Measurements from ENCODE around the gene PIGA.
"Not testable (repeated sequence)": the region's sequence is repeated elsewhere in the genome, so short reads cannot be mapped to it uniquely, and the experiment has no call there.

Gene PIGA

DNA sequence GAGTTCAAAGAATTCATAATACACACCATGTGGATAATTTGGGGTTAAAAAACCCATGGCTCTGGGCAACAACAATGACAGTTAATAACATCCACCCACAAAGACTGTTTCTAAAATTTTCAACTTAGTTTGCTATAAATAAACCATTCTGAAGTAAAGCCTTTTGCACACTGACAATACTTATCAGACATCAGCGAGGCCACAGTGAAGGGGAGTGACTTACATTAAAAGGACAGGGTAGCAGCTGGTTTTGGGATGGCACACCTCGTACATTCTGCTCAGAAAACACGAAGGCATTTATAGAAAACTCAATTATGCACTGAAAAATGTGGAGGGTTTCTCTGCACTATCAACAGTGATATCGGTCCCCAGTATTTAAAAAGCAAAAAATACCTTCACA, 15.0 kb downstream of the PIGA start:
- no peak for DNase-seq (ENCODE audit: low spot score)

DNA sequence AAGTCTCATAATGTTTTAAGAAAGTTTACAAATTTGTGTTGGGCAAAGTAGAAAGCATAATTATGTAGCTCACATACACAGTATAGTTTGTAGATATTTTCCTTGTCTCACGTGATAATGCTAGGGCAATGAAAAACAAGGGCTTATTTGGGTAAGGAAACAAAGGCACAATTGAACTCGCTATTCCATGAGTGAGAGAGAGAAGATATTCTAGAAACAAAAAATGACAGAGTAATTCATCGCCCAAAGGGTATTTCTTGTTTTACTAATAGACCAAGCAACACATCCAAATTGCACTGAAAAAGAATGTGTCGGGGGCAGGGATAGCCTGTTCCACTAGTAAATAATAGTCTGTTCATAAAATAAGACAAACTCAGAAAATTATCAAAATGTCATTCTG, 16.2 kb downstream of the PIGA start:
- no peak for DNase-seq (ENCODE audit: low spot score)

DNA sequence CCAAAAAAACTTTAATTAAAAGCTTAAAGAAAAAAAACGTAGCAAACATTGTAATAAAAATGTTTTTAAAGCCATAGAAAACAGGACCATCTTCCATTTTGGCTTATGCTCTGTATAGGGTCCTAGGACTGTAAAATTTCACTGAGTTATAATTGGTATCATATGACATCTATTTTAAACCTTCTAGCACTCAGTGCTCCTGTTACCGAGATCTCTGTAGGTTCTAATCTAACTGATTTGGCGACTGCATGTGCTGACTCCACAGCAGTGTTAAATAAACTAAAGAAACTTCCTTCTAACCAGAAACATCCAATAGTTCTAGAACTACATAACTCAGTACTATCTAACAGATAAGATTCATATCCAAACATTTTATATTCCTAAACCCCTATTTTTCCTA, 19.8 kb downstream of the PIGA start, which contains the start of gene ASB11:
ASB11 (minus strand) TSS at position 132 of the 400 bp plus-strand sequence; CDS start at position 97, 35 bp downstream.
- DNase-seq (ENCODE audit: low spot score): no peak

DNA sequence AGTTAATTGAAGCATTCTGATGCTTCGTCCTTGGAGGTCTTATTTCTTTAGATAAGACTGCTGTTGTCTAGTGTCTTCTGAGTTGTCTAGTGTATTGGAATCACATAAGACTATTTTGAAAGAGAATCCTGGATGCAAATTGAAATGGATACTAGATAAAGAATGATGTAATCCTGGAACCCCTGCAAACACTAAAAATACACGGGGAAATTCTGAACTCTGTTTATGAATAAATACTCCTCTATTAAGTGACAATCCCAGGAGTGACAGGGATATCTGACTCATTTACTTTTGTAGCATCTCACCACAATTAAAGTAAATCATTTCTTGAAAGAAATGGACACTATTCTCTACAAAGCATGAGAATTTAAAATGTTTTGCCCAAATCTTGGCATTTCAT, 20.9 kb downstream of the PIGA start:
- no peak for DNase-seq (ENCODE audit: low spot score)

DNA sequence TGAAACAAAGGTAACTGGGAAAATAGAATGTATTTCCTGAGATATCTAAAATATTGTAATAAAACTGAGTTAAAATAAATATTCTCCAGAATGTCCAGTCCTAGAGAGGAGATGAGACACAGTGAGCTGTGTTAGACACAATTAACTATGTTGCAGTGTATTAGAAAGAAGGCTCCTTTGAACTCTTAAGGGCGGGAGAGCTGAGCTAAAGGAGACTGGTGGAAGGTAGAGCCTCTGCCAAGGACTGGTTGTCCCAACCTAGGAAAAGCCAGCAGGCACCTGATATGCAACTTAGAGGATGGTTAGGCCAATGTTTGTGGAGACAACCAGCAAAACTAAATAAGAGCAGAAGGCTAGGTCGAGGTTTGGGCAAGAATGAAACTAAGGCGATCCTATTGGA, 24.2 kb downstream of the PIGA start:
- DNase-seq (ENCODE audit: low spot score): no peak

DNA sequence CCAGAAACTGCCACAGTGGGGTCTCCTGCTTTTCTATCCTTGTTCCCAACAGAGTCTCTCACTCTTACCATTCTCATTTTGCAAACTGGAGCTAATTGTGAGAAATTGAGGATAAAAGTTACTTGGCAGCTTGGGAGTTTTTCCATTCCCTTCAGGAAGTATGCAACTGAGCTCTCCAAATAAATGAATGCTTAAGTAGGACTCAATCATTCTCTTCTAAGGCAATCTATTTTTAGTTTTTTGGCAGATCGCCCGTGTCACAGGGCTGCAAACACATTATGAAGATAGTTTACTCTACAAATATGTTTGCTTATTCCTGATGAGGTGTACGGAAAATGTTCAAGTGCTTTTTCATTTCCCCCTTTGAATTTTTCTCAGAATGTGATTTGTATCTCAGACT, 25.2 kb downstream of the PIGA start:
- peak; percentile 29 for DNase-seq (ENCODE audit: low spot score)

DNA sequence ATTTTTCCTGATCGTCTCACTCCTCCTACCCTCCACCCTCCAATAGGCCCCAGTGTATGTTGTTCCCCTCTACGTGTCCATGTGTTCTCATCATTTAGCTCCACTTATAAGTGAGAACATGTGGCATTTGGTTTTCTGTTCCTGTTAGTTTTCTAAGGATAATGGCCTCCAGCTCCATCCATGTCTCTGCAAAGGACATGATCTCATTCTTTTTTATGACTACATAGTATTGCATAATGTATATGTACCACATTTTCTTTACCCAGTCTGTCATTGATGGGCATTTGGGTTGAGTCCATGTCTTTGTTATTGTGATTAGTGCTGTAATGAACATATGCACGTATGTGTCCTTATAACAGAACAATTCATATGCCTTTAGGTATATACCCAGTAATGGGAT, 29.4 kb downstream of the PIGA start:
- not testable (repeated sequence) for DNase-seq (ENCODE audit: low spot score)

DNA sequence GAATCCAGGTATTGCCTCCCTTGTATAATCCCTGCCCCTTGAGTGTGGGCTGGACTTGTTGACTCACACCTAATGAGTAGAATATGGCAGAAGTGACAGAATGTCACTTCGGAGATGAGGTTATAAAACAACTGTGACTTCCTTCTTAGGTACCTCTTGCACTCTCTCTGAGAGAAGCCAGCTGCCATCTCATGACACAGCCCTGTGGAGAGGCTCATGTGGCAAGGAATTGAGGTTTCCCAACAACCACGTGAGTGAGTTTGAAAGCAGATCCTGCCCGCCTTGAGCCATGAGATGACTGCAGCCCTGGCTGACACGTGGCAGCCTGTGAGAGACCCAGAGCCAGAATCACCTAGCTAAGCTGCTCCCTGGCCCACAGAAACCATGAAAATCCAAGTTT, 33.4 kb downstream of the PIGA start:
- peak; percentile 65 for DNase-seq (ENCODE audit: low spot score)

DNA sequence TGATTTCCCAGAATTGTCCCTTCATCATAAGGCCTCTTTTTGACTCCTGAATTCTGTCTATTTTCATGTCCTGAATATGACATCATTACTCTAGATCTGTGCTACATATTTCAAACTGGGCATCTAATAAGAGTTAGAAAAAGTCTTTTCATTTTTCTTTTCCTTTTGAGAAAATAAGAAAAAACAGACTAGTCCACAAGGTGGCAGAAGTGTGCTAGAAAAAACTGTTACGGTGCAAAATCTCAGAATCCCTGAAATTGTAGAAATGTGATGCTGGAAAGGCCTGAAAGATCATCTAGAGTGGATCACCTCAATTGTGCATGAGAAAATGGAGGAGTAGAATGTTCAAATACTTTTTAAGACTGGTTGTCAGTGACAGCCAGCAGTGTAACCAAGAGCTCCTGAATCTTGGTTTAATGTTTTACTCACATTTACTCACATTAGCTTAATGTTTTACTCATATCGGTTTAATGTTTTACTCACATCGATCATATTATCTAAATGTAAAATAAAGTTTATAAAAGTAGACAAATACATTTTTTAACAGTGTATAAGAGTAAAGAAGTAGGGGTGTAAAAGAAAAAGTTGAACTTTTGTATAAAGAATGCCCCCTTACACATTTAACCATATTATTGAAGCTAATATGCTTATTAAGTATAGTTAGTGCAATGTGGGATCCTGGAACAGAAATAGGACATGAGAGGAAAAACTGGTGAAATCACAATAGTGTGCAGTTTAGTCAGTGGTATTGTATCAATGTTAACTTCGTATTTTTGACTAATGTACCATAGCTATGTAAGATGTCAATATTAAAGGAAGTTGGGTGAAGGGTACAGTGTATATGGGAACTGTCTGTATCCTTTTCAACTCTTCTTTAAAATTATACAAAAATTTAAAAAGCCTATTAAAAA, 35.1 kb downstream of the PIGA start:
- DNase-seq (ENCODE audit: low spot score): peak; percentile 62

DNA sequence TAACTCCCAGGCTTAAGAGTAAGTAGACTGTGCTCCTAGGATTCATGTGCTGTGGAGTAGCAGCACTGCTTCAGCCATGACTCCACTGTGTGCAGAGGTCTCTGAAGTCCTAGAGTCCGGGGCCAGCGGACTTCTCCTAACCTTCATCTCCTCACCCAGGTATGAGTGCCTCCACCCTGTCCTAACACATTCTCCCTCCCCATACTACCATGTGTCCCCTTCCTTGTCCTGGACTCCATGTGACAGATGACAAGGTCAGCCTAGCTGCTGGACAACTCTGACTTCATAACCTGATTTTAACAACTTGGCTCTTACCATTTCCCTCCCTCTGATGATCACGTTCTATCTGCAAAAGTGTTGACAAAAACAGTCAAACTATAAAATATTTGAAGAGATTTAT, 36.5 kb downstream of the PIGA start:
- no peak for DNase-seq (ENCODE audit: low spot score)

DNA sequence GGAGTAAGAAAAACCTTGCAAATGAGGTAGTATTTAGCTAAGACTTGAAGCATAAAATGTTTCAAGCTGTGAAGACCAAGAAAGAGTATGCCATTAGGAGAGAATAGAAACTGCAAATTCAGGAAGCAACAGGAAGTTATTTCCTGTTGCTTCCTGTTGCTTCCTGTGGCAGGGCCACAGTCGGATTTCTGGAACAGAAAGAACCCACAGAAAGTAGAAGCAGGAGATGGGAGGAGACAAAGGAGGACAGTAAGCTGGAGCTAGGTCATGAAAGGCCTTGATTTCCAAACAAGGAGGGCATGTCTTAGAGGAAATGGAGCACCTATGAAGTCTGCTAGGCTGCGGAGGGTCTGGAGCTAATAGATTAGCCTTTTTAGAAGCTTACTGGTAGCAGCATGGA, 37.1 kb downstream of the PIGA start:
- no peak for DNase-seq (ENCODE audit: low spot score)

DNA sequence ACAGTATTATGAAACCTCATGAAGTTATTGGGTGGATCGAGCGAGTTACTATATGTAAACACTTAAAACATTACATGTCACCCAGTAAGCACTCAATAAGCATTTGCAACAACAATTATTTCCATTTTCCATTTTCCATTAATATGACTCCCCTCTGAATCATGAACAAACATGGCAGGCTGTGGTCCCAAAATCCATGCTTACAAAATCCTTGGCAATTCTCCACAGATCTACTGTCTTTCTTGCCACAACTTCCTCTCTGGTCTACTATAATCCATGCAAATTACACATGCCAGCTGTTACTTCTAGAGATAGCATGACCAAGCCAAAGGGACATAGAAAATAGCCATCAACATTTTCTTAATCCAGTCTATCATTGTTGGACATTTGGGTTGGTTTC, 41.9 kb downstream of the PIGA start:
- no peak for DNase-seq (ENCODE audit: low spot score)

DNA sequence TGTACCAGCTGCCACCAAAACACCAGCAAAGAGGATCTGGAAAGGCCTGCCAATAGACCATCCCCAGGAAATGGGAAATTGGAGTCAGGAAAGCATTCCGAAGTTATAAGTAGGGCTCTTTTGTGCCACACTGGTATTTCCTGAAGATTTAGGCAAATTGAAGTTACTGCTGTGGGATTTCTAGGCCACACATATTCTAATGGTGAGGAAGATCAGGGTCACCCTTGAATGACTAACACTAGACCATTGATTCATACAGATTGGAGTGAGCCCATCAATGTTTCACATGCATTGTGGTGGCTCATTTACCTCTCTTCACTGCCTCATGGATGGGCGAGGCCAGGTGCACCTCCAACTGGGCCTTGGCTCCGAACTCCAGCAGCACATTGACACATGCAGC, 42.5 kb downstream of the PIGA start:
- DNase-seq (ENCODE audit: low spot score): peak; percentile 46

DNA sequence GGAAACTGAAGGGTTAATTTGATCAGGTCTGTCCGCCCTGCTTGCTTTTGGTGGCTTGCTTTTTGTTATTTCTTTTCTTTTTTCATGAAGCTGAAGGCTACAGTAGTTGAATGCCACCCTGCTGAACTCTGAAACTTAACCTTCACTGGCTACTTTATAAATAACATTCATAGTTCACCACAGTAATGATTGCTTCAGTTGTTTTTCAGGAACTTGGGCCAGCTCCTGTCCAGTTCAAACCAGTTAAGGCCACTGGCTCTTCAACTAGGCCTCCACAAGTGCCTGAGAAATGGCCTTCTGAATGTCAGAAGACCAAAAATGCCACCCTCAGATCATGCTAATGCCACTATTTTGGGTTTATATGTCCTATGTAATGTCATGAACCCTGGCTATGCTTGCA, 57.7 kb downstream of the PIGA start:
- no peak for DNase-seq (ENCODE audit: low spot score)

DNA sequence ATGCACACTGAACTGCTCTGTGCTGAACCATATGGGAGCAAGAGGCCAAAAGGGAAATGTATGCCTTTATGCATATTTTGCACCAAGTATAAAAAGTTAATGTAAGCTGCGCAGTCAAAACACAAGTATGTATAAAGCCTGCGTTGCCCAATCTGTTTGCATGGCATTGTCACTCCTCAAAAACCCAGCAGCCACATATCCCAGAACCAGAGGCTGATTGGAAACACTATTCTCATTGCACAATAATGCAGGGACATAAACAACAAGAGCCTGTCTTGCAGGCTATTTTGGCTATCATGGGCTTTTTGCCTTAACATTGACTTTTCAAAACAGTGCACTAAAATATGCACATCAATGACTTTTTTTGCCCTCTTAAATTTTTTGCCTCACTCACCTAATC, 60.4 kb downstream of the PIGA start:
- no peak for DNase-seq (ENCODE audit: low spot score)

DNA sequence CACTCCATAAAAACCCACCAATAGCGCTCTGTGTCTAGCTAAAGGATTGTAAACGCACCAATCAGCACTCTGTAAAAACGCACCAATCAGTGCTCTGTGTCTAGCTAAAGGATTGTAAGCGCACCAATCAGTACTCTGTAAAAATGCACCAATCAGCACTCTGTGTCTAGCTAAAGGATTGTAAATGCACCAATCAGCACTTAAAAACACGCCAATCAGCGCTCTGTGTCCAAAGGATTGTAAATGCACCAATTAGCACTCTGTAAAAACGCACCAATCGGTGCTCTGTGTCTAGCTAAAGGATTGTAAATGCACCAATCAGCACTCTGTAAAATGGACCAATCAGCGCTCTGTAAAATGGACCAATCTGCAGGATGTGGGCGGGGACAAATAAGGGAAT, 62.0 kb downstream of the PIGA start:
- not testable (repeated sequence) for DNase-seq (ENCODE audit: low spot score)

DNA sequence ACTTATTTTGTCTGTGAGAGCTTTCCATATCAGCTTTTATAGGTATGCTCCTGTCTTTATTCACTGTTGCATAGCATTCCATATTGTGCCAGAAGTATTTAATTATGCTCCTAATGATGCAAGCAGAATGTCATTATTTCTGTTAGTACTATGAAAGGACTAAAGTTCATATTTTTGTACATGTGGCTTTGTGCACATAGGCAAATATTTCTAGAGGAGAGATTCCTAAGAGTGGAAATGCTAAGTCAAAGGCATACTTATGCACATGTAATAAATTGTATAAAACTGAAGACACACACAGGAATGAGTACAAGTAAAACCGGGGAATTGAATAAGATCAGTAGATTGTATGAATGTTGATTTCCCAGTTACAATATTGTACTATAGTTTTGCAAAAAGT, 63.6 kb downstream of the PIGA start:
- no peak for DNase-seq (ENCODE audit: low spot score)

DNA sequence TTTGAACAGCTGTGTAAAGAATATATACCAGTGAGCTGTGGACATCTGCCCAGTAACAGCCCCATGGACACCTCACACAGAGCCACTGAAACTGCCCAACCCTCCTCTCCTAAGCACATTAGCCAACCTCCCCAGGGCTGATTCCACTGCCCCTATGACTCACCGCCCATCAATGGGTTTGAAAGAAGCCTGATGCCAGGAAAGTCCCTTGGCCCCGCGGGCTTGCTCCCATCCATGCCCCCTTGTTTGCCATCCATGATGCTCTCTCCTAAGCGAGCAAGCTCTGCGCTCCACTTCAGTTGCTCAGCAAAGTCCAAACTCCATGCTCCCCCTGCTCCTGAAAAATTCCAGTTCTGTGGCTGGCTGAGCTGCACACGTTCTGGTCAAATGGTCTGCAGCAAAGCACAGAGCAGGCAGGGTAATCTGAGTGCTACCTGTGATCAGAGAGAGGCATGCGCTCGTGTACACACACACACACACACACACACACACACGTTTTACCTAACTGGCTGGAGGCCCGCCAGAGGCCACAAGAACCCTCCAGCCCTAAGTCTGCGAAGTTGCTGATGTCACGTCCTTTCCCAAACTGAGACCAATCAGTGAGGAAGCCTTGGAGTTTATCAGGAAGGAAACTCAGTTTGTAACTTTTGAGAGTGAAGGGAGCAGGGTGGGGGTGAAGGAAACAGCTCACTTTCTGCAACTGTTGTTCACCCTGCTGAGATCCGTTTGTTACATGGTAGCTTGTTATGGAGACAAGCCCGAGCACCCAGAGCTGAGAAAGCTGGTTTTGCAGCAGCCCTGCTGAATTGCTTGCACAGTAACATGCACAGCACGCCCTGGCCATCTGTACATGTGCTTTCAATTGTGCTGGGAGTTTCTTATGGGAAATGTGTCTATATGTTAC, 65.5 kb downstream of the PIGA start, which contains the start of gene ASB9:
ASB9 (minus strand) TSS at position 466 of the 904 bp plus-strand sequence; CDS start at position 257, 209 bp downstream.
- DNase-seq (ENCODE audit: low spot score): peak; percentile 96

All from kidney tubule cell (primary cell).